Dermis blood vessel endothelial cell (primary cell): ENCODE data around the gene SLC19A1. TPM values are rescaled to one million over a fixed set of nuclear protein-coding genes. Genes with fewer than 3 reads are reported as not detected.
"Not testable (repeated sequence)": the region's sequence is repeated elsewhere in the genome, so short reads cannot be mapped to it uniquely, and the experiment has no call there.

Experiments
- DNase-seq: peaks from one replicate; pipeline ENCODE4 v3.0.0; 2010
- total RNA-seq: library from RNA; depleted of rRNA; stranded (reverse); fragments of >200 nt; gene quantifications from 2 replicates; pipeline ENCODE4 v1.2.3, GENCODE V29; 2014

SLC19A1 gene
- total RNA-seq, 1 donor from 2014 or later = 5.8 TPM

- no peak for DNase-seq
Measured at GRCh38 chr21:45504516-45505415, 37.5 kb downstream of the SLC19A1 start.

- DNase-seq = no peak
Measured at GRCh38 chr21:45504021-45504515, 38.2 kb downstream of the SLC19A1 start.

- not testable (repeated sequence) for DNase-seq
Measured at GRCh38 chr21:45503226-45503625, 39.0 kb downstream of the SLC19A1 start.

GRCh38 chr21:45502600-45502999 is 39.6 kb downstream of the SLC19A1 start:
- no peak for DNase-seq

GRCh38 chr21:45502006-45502345 is 40.3 kb downstream of the SLC19A1 start:
- DNase-seq = no peak

- not testable (repeated sequence) for DNase-seq
Measured at GRCh38 chr21:45501081-45502005, 40.9 kb downstream of the SLC19A1 start.

- no peak for DNase-seq
Measured at GRCh38 chr21:45499970-45500577, 42.2 kb downstream of the SLC19A1 start.

GRCh38 chr21:45499201-45499750 is 43.0 kb downstream of the SLC19A1 start:
- no peak for DNase-seq

GRCh38 chr21:45498646-45499000 is 43.6 kb downstream of the SLC19A1 start:
- no peak for DNase-seq

- no peak for DNase-seq
Measured at GRCh38 chr21:45497846-45498645, 44.2 kb downstream of the SLC19A1 start.

GRCh38 chr21:45496968-45497845 is 45.0 kb downstream of the SLC19A1 start:
- DNase-seq = no peak

- DNase-seq = no peak
Measured at GRCh38 chr21:45496151-45496967, 45.9 kb downstream of the SLC19A1 start.

- DNase-seq = no peak
Measured at GRCh38 chr21:45494851-45495680, 47.2 kb downstream of the SLC19A1 start.

- DNase-seq = no peak
Measured at GRCh38 chr21:45494135-45494850, 47.9 kb downstream of the SLC19A1 start.

- no peak for DNase-seq
Measured at GRCh38 chr21:45493401-45494001, 48.7 kb downstream of the SLC19A1 start.

- no peak for DNase-seq
Measured at GRCh38 chr21:45492765-45493164, 49.5 kb downstream of the SLC19A1 start.

GRCh38 chr21:45491623-45492022 is 50.6 kb downstream of the SLC19A1 start:
- no peak for DNase-seq

GRCh38 chr21:45491056-45491455 is 51.2 kb downstream of the SLC19A1 start:
- no peak for DNase-seq
